ENCODE results near the gene SRCAP.

DNA sequence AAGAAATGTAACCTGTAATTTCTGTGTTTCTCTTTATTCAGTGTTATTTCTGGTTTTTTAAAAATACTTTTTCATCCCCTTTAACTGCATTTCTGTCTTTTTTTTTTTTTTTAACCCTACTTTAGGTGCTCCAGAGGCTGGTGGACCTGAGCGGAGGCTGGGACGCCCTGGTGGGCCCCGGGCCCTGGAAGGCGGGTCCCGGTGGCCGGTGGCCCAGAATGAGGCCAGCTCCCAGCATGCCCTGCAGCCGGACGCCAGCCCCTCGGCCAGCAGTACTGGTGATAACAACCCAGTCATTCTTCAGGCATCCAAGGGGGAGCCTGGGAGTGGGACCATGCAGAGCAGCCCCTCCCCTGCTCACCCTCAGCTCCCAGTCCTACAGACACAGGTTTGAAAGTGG is 1.5 kb downstream of the SRCAP start:
- TF ChIP-seq, protein P1, sequence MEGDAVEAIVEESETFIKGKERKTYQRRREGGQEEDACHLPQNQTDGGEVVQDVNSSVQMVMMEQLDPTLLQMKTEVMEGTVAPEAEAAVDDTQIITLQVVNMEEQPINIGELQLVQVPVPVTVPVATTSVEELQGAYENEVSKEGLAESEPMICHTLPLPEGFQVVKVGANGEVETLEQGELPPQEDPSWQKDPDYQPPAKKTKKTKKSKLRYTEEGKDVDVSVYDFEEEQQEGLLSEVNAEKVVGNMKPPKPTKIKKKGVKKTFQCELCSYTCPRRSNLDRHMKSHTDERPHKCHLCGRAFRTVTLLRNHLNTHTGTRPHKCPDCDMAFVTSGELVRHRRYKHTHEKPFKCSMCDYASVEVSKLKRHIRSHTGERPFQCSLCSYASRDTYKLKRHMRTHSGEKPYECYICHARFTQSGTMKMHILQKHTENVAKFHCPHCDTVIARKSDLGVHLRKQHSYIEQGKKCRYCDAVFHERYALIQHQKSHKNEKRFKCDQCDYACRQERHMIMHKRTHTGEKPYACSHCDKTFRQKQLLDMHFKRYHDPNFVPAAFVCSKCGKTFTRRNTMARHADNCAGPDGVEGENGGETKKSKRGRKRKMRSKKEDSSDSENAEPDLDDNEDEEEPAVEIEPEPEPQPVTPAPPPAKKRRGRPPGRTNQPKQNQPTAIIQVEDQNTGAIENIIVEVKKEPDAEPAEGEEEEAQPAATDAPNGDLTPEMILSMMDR (conservative IDR thresholded peaks at IDR 0.05): no peak
- no peak for TF ChIP-seq EZH2 (IDR thresholded peaks at IDR 0.05; ENCODE audit: low read depth)

Measured in PC-9 (cell line).